GM21737 (cell line): ENCODE results near the gene WSB1.

Experiments used
- ATAC-seq: cut with Tn5 transposase; IDR thresholded peaks from one replicate; pipeline ENCODE4 v1.9.1; 2021; ENCODE audit warnings: mild to moderate bottlenecking, moderate library complexity; ENCODE audit not compliant: unreplicated experiment

Gene WSB1

DNA sequence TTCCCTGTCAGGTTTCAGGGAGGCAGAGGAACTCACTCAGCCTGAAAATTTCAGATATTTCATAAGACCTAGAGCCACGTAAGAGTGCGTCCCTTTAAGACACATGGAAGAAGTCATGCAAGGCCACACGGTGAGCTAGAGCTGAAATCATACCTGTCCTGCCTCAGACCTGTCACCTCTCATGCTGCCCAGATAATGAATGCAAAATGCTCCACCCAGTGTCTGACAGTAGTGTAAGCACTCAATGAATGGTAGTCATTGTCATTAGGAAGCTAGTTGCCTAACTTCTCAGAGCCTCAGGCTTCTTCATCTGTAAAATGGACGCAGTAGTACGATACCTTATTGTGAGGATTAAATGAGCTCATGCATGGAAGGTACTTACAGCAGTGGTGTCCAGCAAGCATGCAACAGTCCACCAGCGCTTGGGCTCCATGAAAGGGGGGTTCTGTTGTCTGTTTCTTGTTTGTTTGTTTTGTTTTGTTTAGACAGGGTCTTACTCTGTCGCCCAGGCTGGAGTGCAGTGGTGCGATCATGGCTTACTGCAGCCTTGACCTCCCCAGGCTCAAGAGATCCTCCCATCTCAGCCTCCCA is 60.7 kb downstream of the WSB1 start:
- ATAC-seq = no peak

DNA sequence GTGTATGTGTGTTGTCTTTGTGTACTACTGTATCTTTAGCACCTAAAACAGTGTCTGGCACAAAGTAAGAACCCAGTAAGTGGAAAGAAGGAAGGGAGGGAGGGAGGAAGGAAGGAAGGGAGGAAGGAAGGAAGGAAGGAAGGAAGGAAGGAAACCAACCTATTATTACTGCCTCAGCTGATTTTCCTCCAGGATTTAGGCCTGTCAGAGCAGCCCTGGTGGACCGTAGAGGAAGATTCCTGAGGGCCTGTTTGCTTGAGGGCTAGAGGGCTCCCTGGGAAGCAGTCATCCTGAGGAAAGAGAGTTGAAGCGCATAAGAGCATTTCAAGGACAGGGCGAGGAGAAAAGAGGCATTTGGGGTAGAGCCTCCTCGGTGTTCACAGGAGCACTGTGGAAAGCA is 61.5 kb downstream of the WSB1 start:
- ATAC-seq = no peak

DNA sequence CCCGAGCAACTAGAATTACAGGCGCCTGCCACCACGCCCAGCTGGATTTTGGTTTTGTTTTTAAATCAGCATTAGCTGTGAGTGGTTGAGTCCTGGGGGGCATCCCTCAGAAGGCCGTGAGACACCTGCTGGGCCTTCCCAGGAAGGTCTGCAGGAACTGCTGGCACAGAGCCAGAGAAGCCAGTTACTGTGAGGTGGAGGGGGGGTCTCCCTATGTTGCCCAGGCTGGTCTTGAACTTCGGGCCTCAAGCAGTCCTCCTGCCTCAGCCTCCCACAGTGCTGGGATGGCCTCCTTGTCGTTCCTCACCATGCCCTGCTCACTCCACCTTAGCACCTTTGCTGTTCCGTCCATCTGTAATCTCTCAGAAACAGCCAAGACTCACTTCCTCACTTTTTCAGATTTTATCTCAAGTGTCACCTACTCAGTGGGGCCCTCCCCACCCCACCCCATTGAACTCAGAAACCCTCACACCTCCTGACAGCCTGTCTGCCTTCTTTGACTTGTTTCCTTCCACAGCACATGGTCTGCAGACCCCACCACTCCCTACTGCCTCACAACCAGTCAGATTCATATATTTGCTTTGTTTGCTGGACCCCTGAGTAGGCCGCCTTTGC is 62.3 kb downstream of the WSB1 start:
- ATAC-seq = no peak

DNA sequence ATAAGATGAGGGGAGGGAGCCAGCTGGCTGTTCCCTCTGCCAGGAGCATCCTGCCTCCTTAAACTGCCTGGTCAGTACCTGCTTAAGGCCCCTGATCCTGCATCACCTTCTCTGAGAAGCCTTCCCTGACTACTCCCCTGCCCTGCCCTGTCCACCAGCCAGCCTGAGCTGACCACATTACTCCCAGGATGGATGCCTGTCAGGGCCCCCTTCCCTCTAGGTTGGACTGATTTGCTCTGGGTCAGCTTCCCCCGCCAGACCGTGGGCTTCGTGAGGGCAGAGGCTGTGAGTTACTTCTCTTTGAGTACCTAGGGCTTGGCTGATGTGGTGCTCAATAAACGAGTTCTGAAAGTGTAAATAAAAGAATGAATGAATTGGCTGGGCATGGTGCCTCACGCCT is 63.3 kb downstream of the WSB1 start:
- no peak for ATAC-seq

DNA sequence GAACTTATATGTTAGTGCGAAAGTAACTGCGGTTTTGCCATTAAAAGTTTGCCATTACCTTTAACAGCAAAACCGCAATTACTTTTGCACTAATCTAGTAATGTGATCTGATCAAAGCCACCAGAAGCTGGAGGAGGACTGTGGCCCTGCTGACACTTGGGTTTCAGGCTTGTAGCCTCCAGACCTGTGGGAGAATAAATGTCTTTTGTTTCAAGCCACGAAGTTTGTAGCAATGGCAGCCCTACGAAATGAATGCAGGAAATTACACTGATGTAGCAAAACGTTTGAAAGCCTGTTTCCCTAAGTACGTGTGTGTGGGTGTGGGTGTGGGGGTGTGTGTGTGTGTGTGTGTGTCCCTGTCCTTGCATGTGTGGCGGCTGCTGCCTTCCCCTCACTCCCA is 66.6 kb downstream of the WSB1 start:
- no peak for ATAC-seq

DNA sequence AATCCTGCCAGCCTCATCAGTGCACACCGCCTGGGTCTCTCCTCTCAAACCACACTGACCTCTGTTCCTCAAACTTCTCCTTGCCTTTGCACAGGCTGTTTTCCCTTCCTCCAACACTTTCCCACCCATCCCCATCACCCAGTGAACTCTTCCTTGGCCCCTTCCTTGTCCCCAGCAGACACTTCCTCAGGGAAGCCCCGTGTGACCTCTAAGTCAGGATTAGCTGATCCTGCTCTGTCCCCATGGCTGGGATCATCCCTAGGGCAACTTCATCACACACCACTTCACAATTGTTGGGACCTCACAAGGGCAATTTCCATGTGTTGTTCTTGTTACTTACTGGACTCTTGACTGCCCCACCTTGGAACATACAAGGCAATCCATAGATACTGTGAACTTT is 67.8 kb downstream of the WSB1 start:
- ATAC-seq = no peak

DNA sequence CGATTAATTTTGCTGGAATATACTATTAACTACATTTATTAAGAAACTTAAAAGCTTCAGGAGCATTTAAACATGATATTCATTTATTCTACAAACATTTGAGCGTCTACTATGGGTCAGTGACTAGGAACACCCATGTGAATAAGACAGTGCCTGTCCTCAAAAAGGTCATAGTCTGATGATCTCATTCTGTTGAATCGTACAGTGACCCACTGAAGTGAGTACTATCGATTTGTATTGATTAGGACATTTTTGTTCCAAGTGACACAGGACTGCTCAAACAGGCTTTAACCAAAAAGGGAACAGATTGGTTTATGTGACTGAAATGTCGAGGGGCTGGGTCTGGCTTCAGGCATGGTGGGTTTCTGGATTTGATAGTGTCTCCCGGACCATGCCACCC is 68.6 kb downstream of the WSB1 start:
- ATAC-seq = no peak

DNA sequence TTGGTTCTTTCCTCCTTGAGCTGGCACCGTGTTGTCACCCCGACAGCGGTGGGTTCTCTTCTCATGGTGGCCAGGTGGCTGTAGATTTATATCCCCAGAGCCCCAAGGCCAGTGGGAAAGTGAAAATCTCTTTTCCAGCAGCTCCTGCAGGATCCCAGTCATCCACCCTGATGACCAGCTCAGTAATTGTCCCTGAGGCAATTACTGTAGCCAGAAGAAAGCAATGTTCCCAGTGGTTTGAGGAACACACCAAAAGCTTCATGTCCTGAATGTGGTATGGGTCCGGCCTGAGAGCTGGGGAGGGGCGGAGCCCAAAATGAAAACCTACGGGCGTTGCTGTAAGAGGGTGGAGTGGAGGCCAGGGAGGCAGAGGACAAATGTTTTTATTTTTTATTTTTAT is 69.0 kb downstream of the WSB1 start:
- no peak for ATAC-seq

DNA sequence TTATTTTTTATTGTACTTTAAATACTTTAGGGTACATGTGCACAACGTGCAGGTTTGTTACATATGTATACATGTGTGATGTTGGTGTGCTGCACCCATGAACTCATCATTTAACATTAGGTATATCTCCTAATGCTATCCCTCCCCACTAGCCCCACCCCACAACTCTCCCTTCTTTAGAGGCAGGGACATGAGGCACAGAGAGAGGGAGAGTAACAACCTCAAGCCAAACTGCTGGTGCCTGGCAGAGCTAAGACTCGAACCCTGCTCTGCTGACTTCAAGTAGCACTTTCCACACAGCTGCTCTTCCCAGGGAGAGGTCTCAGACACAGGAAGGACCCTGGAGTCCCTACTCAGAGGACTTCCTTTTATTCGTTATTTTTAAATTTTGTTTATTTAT is 69.4 kb downstream of the WSB1 start:
- no peak for ATAC-seq
